GM19238 (cell line): ENCODE measurements around the gene PROK2.

Experiments used
- DNase-seq: peaks from one replicate; pipeline ENCODE4 v3.0.0; 2011; ENCODE audit warnings: low spot score; ENCODE audit not compliant: insufficient read length

The PROK2 gene, protein sequence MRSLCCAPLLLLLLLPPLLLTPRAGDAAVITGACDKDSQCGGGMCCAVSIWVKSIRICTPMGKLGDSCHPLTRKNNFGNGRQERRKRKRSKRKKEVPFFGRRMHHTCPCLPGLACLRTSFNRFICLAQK

DNA sequence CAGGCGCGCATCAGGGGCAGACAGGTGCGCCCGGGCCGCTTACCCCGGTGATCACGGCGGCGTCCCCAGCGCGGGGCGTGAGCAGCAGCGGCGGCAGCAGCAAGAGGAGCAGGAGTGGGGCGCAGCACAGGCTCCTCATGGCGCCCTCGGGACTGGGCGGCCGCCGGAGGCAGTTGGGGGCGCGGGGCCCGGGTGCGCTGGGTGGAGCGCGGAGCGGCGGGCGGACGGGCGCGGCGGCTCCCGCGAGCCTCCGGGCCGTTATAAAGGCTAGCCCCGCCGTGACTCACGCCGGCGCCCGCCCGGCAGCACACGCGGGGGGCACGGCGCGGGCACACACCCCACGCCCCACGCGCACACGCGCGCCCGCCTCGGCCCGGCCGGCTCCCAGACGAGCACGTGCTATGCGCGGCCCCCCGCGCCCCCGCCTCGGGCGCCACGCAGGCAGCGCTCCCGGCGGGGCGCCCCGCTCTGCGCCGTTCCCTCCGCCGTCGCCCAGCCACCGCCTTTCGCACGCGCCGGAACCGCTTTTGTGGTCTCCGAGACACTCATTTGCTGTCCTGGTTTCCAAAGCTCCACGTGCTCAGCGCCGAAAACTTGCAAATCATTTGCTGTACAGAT lies at the start of gene PROK2:
Gene PROK2 (minus strand): TSS at position 235 of the 618 bp plus-strand sequence. CDS start 96 bp downstream, at position 139.
- DNase-seq, result no peak

DNA sequence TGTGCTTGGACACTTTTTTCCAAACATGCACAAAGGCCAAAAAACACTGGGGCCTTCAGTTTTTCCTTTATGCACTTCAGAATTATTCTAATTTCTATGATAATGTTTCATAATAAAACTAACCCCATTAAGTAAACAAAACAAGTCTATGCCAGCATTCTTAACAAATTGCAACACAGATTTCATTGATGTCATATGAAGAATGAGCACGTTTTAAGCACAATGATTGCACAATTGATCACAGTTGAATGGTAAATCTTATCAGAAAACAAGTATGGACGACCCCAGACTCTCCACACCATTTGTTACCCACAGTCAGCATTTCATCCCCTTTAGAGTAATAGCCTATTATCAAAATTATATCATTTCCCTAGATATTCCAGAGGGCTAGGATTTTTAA lies 46.7 kb upstream of the PROK2 start:
- DNase-seq, result no peak

DNA sequence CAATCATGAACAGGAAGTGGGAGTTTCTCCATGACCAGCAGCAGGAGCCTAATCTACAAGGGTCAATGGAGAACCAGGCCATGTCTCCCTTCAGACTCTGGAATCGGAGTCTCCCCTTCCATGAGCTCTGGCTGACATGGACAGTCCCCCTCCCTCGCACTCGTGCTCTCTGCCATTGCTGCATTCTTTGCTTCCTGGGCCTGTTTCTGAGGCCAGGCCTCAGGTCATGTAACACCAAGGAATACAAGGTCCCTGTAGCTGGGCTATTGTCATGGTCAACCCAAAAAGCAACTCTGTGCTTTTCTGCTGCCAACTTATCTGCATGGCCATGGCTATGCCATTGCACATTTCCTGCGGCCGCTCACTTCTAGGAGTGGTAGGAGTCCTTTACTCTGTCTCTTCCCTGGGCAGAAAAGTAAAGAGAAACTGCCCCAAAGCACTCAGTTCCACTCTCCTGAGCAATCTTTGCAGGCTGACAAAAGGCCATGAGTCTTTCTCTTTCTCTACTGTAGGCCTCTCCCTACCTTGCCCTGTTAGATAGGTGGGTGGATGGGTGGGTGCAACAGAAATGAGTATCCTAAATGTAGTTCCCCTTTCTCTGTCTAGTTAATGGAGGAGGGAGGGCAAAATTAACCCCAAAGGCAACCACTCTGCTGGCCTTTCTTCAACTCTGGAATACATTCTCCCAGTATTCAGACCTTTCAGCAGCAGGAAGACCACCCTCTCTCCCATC lies 40.8 kb upstream of the PROK2 start:
- no peak for DNase-seq

DNA sequence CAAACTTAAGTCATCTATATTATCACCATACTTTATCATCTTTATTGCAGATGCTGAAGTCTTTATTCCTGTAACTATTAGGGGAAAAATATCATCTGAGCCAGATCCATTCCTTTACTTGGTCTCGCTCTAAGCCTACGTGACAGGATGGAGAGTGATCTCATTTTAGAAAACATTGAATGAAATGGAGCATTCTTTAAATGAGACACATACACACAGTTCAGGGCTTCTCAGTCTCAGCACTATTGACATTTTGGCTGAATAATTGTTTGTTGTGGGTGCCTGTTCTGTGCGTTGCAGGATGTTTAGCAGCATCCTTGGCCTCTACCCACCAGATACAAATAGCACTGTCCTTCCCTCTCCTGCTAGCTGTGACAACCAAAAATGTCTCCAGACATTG lies 36.2 kb upstream of the PROK2 start:
- no peak for DNase-seq

DNA sequence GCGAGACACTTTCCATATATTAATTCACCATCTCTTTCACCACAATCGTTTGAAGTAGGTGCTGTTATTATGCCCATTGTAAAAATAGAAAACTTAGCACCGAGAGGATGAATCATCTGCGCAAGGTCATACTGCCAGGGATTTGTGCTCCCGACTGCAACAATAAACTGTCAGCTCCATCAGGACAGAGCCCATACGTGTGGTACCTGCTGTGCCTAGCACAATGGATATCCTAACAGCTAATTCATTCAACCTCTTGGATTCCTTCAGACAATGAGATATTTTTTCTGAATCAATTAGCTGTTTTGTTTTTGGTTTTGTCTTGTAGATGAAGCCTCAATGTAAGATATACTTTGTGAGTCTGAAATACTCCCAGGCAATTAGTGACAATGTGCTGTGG lies 32.3 kb upstream of the PROK2 start:
- DNase-seq, result no peak

DNA sequence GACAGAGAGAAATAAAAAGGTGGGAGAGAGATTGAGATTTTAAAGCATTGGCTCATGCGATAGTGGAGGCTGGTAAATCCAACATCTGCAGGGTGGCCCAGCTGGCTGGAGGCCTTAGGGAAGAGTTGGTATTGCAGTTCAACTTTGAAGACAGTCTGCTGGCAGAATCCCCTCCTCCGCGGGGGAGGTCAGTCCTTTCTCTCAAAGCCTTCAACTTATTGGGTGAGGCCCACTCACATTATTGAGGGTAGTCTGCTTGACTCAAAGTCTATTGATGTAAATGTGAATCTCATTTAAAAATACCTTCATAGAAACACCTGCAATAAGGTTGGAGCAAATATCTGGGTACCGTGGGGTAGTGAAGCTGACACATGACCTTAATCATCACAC lies 31.8 kb upstream of the PROK2 start:
- no peak for DNase-seq

DNA sequence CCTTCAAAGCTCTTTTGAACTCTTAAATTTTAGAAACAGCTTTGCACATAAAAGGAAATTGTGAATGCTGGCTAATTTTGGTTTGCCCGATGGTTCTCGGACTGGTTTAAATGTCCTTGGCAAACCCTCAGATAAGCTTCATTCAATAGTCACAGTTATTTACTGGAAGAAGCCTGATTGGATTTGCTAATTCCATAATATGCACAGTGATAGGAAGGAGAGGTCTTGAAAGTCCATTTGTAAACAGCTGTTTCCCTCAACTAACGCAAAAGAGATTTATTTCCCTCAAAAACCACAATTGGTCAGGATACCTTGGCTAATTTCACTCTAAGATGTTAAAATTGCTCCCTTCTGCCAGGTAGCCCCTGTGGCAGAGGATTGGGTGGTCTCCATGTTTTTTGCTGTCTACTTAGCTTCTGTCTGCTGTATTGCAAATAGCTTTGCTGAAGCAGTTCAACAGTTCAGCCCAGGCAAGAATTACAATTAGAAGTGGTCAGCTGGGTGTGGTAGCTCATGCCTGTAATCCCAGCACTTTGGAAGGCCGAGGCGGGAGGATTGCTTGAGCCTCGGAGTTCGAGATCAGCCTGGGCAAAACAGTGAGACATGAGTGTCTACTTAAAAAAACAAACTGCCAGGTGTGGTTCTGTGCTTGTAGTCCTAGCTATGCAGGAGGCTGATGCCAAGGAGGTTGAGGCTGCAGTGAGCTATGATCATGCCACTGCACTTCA lies 30.6 kb upstream of the PROK2 start:
- no peak for DNase-seq

DNA sequence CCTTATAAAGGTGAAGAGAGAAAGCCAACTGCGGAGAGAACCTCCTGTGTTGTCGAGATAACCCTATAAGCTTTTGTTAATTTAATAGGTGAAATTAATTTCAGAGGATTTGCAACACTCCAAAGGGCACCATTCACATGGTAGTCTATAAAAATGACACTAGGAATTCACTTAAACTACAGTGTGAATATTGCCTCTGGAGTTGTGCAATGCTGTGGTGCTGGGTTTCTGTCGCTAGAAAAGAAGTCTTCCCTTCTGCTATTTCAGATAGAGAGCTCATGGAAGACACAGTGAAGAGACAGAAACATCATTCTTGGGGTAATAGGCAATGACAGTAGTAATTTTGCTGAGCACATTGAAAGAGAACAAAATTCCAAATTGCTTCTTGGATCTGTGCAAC lies 28.8 kb upstream of the PROK2 start:
- DNase-seq, result no peak

DNA sequence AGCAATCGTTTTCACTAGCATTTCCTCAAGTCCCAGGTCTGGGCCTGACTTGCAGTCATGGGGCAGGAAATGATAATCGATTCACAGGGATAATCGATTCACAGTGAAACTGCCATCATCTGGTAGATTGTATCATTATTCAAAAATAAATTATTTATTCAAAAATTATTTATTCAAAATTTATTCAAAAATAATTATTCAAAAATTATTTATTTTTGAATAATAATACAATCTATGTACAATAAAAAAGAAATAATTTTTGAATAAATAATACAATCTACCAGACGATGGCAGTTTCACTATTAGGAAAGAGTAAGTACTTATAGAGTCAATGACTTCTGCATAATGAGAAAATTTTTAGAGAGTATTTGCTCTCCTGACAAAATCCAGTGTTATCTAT lies 28.1 kb upstream of the PROK2 start:
- no peak for DNase-seq

DNA sequence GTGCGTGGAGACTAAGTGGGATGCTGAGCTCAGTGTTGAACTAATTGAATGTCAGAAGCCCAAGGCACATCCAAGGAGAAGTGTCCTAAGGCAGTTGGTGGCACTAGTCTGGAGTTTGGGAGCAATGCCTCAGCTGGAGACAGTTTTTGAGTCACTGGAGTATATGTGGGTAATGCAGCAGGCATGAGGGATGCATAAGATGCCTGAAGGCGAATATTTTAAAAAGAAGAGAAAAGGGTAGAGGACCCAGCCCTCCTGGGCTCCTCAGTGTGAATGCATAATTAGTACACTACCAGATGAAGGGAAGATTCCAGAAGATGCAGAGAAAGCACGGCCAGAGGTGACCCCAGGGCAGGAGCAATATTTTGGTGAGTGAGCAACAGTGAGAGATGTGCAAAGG lies 25.1 kb upstream of the PROK2 start:
- DNase-seq, result no peak

DNA sequence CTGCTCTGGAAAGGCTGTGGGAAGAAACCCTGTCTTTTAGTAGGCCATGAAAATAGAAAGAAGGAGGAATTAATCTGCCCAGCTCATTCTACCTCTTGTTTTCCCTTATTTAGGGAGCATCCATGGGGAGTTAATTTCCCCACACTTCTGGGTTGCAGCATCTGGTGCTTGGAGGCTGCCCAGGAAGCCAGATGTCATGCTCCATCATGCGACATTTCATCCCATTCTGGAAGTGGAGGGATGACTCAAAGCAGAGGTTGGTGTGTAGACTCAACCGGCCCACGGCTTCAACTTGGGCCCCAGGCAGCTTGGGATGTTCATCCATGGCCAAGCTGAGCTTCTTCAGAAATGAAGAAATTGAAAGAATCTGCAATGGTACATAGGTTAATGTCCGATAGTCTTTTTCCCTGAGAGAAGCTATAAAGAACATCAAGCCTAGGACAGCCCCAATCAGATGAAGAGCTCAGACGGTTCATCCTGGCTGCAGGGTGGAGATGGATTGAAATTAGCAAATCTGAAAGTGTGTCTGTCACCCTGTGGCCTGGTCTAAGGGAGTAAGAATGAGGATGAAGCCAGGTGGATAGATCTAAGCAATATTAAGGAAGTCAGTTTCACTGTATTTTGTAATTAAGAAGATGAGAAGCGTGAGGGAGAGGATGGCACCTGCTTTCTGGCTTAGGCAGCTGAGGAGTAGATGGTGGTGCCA lies 24.5 kb upstream of the PROK2 start:
- DNase-seq, result no peak

DNA sequence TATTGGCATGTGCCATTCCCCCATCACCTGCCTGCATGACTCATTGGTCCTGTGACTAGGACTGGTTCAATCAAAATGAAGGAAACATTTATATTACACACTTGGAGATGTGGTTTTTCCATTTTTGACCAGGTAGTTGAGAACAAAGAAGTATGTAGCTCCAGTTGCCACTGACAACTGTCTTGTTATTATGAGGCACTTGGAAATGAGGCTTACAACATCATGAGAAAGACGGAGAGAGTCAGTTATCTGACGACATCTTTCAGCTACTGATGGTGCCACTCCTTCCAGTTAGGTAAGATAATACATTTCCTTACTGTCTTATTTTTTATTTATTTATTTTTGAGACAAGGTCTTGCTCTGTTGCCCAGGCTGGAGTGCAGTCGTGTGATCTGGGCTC lies 21.8 kb upstream of the PROK2 start:
- no peak for DNase-seq

DNA sequence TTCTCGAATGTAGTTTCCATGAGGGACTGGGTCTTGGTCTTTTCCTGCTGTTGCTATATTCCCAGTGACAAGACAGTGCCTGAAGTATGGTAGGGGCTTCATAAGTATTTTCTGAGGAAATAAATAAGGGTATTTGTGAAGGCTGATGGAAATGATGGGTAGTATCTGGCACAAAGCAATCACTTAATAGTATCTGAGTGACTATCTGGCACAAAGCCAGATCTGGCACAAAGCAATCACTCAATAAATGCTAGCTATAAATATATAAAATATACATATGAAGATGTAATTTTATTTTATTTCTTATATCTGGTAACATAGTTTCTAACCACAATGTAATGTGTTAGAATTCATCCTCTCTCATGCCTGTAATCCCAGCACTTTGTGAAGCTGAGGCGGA lies 20.7 kb upstream of the PROK2 start:
- DNase-seq, result no peak

DNA sequence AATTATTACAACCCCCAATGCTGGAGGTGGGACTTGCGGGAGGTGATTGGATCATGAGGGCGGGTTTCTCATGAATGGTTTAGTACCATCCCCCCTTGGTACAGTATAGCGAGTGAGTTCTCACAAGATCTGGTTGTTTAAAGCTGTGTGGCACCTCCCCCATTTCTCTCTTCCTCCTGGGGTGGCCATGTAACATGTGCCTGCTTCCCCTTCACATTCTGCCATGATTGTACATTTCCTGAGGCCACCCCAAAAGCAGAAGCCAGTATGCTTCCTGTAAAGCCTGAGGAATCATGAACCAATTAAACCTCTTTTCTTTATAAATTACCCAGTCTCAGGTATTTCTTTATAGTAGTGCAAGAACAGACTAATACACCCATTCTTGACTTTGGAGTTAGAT lies 20.3 kb upstream of the PROK2 start:
- DNase-seq, result no peak

DNA sequence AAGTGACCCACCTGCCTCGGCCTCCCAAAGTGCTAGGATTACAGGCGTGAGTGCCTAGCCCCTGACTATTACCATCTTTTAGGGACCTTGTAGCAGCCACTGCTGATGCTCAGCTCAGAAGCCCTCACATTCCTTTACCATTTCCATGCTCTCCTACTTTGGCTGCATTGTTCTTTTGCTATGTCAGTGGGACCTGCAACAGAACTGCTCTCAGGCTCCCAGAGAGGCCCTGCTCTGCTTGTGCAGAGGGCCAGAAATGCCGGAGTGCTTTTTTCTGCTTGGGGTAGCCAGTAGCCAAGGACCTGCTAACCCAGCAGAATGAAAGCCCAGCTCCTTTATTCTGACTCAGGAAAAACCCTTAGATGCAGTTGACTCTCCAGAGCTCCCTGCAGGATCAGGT lies 18.3 kb upstream of the PROK2 start:
- DNase-seq, result no peak

DNA sequence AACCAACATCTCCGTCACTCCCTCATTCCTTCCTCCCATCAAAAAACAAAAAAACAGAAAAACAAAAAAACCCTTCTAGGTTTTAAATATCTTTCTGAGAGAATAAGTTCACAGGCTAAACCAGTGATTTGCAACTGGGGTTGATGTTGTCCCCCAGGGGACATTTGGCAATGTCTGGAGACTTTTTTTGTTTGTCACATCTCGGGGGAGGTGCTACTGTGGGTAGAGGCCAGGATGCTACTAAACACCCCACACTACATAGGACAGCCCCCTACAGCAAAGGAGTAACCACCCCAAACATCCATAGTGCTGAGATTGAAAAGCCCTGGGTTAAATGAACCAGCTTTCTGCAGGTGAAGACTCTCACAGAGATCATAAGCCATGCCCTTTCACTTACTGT lies 17.0 kb upstream of the PROK2 start:
- DNase-seq, result no peak

DNA sequence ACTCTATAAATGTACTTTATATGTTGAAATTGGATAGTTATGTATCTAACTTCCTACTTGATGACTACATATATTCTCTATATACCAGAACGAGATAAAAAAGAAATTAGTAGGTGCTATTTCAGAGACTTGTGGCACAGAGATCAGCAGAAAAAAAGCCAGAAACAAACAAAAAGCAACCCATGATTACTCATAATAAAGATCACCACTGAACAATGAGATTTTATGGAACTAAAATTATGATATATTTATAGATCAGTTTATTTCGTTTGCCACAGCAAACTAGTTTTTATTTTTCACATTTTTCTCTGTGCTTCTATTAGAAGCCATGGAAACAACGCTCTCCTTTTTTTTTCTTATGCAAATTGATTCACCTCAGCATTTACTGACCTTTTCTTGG lies 15.1 kb upstream of the PROK2 start:
- no peak for DNase-seq

DNA sequence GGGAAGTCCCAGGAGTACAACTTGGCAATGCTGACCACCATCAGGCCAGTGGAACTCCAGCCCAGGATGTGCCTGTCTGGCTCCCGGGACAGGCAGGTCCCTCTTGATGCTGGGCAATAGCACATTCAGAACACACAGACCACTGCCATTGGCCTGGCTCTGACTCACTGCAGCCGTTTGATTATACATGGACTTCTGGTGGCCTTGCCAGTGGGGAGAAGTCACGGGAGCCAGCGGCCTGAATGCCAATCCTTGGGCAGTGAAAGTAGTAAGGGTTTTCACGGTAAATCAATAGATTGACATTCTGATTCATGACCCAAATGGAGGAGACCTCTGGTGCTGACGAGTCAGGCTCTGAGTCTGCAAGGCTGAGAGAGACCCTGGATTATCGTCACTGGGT lies 12.5 kb upstream of the PROK2 start:
- no peak for DNase-seq

DNA sequence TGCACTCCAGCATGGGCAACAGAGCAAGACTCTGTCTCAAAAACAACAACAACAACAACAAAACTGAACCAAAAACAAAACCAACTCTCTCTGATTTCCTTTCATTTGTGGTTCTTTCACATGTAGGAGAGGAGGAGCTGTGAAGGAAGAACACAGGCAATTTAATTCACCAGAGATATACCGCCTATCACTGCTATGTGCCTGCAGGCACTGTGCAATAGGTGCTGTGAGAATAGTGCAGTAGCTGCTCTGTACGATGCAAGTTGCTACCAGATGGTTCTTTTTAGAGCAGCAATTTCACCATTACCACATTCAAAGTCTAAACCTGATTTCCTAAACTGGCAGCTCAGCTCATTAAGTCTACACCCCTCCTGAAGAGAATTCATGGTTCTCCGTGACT lies 11.3 kb upstream of the PROK2 start:
- DNase-seq, result no peak

DNA sequence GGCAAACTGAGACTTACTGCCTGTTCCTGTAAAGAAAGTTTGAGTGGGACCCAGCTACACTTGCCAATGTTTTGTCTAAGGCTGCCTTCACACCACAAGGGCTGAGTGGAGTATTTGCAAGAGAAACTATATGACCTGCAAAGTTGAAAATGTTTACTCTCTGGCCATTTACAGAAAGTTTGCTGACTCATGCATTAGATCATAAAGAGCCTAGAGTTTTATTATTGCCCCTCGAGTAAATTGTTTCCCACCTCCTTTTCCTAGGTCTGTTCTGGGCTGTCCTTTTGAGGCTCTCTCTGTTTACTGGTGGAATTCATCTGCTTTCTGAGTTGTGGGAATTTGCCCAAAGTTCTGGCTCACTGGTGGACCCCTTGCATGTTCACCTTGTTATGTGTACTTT lies 6.7 kb upstream of the PROK2 start:
- no peak for DNase-seq

DNA sequence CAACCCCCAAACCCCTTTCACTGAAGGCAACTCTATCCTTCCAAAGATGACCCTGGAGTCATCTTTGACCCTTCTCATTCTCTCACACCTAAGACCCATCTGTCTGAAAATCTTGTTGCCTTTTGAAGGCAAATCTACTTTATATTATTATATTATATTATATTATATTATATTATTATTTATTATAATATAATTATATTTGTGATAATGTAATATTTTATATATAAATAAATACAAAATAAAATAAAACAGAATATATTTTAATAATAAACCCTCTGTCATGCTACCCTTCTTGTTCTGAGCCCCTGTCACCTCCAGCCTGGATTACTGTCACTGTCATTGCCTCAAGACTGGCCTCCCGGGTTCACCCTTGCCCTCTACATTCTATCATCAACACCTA lies 5.0 kb upstream of the PROK2 start:
- no peak for DNase-seq

DNA sequence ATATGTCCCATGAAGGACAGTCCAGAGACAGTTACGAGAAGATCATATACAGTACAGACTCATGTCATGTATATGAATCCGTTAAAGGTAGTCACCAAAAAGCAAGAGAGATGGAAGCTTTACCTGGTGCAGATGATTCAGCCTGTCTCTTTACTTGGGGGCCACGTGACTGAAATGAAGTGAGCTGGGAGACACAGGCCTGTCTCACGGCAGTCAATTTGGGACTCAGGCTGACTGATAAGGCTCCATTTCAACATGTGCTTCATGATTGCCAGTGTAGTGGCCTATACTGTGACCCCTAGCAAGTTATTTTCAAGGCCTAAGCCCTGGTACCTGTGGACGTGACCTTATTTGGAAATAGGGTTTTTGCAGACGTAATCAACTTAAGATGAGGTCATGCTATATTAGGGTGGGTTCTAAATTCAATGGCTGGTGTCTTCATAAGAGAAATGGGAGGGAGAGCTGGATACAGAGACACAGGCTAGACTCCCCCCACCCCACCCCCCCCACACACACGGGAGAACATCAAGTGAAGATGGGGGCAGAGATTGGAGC lies 3.0 kb upstream of the PROK2 start:
- DNase-seq, result no peak
